ENCODE data around the gene LRRC47. TPM values are rescaled to one million over a fixed set of nuclear protein-coding genes. Genes with fewer than 3 reads are reported as not detected.
A peak's percentile ranks its signal among the peaks of the same experiment; 100 is the strongest.

Gene LRRC47
- polyA plus RNA-seq, 1 experiment = 37.1 TPM

GRCh38 chr1:3772715-3773571 is 23.4 kb downstream of the LRRC47 start, which contains the start of gene SMIM1:
SMIM1 (plus strand) TSS chr1:3772749; CDS start chr1:3775374, 2,625 bp downstream.
- ChIA-PET CTCF (no interaction called here), POLR2A (no interaction called here)
- Histone ChIP-seq H3K27ac (ENCODE audit: low read depth, low read length) (no peak within 1 kb of the TSS), H3K27me3 (ENCODE audit: control insufficient read depth, insufficient read depth, low read length) (peaks cover 3% of the 10 kb centered on the region), H3K9me3 (ENCODE audit: control insufficient read depth, insufficient read depth, low read length) (no peaks in the 10 kb centered on the region; the same call in 1 of the 2 replicates), H3K4me3 (ENCODE audit: low read depth, low read length) (peak within 1 kb of the TSS; percentile 67)
- no peak for TF ChIP-seq CTCF (IDR thresholded peaks at IDR 0.05; ENCODE audit: low read depth, low read length)
- no peak for DNase-seq (ENCODE audit: low read depth, low spot score)

- ChIA-PET CTCF (interaction anchor here (1.0 to 2.9 kb wide), 2 partner anchors 48 to 281 kb away, joined by 4 to 10 read pairs; no protein-coding TSS in a partner anchor), POLR2A (no interaction called here)
- Histone ChIP-seq H3K27ac (ENCODE audit: low read depth, low read length) (no peak overlapping the region), H3K9me3 (ENCODE audit: control insufficient read depth, insufficient read depth, low read length) (no peaks in the 10 kb centered on the region; the same call in 1 of the 2 replicates), H3K27me3 (ENCODE audit: control insufficient read depth, insufficient read depth, low read length) (peaks cover 3% of the 10 kb centered on the region), H3K4me3 (ENCODE audit: low read depth, low read length) (peak overlapping the region; percentile 67)
- DNase-seq (ENCODE audit: low read depth, low spot score) = peak; percentile 38
- TF ChIP-seq CTCF (IDR thresholded peaks at IDR 0.05; ENCODE audit: low read depth, low read length) = no peak
Measured at GRCh38 chr1:3772027-3772714, 24.1 kb downstream of the LRRC47 start.

- POLR2A ChIA-PET = no interaction called here
- H3K4me3 ChIP-seq (ENCODE audit: low read depth, low read length) = peak overlapping the region; percentile 67
- no peak for TF ChIP-seq CTCF (IDR thresholded peaks at IDR 0.05; ENCODE audit: low read depth, low read length)
- H3K9me3 ChIP-seq (ENCODE audit: control insufficient read depth, insufficient read depth, low read length) = no peaks in the 10 kb centered on the region; the same call in 1 of the 2 replicates
- H3K27ac ChIP-seq (ENCODE audit: low read depth, low read length) = no peak overlapping the region
- peaks cover 3% of the 10 kb centered on the region for H3K27me3 ChIP-seq (ENCODE audit: control insufficient read depth, insufficient read depth, low read length)
- no peak for DNase-seq (ENCODE audit: low read depth, low spot score)
- CTCF ChIA-PET = interaction anchor here (1.0 to 2.9 kb wide), 2 partner anchors 47 to 280 kb away, joined by 4 to 10 read pairs; no protein-coding TSS in a partner anchor
Measured at GRCh38 chr1:3771108-3772026, 24.9 kb downstream of the LRRC47 start.

GRCh38 chr1:3770047-3770765 is 26.1 kb downstream of the LRRC47 start:
- Histone ChIP-seq H3K27me3 (ENCODE audit: control insufficient read depth, insufficient read depth, low read length) (peaks cover 3% of the 10 kb centered on the region), H3K4me3 (ENCODE audit: low read depth, low read length) (no peak overlapping the region), H3K27ac (ENCODE audit: low read depth, low read length) (no peak overlapping the region), H3K9me3 (ENCODE audit: control insufficient read depth, insufficient read depth, low read length) (no peaks in the 10 kb centered on the region; the same call in 1 of the 2 replicates)
- ChIA-PET POLR2A (no interaction called here), CTCF (interaction anchor here (2.9 kb wide), 1 partner anchor 46 kb away, joined by 10 read pairs; no protein-coding TSS in a partner anchor)
- DNase-seq (ENCODE audit: low read depth, low spot score) = no peak
- no peak for TF ChIP-seq CTCF (IDR thresholded peaks at IDR 0.05; ENCODE audit: low read depth, low read length)

Data from AG04450 (cell line).